Left lung (tissue), 10 donors: ENCODE measurements around the gene CALML5. TPM values are rescaled to one million over a fixed set of nuclear protein-coding genes. Genes with fewer than 3 reads are reported as not detected.

Experiments used
- ATAC-seq: fragments of 200-7000 bp; cut with Tn5 transposase; one replicate; pipeline ENCODE4 v1.9.1; 2020; ENCODE audit warnings: moderate library complexity
- DNase-seq, 4 donors: peaks; one replicate each; pipeline ENCODE4 v3.0.0-alpha.2; 2013 to 2020
- H3K27ac ChIP-seq, 2 donors: fragments of 200-600 bp; sonication (generic) in 1 of 2; one replicate each; pipeline versions ENCODE4 v1.5.0 to v1.8.0; 2020 to 2021
- H3K27me3 ChIP-seq, 2 donors: fragments of 200-600 bp; sonication (generic) in 1 of 2; one replicate each; pipeline versions ENCODE4 v1.5.0 to v1.8.0; 2020 to 2021
- H3K36me3 ChIP-seq, 2 donors: fragments of 200-600 bp; sonication (generic) in 1 of 2; one replicate each; pipeline versions ENCODE4 v1.5.0 to v1.8.0; 2020 to 2021
- H3K4me1 ChIP-seq, 2 donors: fragments of 200-600 bp; one replicate each; pipeline ENCODE4 v1.8.0; 2021
- H3K4me3 ChIP-seq, 2 donors: fragments of 200-600 bp; sonication (generic) in 1 of 2; one replicate each; pipeline versions ENCODE4 v1.5.0 to v1.8.0; 2020 to 2021; ENCODE audit warnings: mild to moderate bottlenecking in 1 of 2
- H3K9me3 ChIP-seq, 2 donors: fragments of 200-600 bp; sonication (generic) in 1 of 2; one replicate each; pipeline versions ENCODE4 v1.5.0 to v1.8.0; 2020 to 2021
- intact Hi-C, 2 donors: fragments of 100-400 bp; cut with DNase I; formaldehyde crosslinking; loops; one replicate each; pipeline versions ENCODE4 v1.11.2 to v1.14.2; 2022
- polyA plus RNA-seq, 6 donors: library from polyadenylated mRNA; unstranded; fragments of 120-200 nt; gene quantifications; one replicate each; pipeline ENCODE4 v1.2.1, GENCODE V29; 2013; ENCODE audit not compliant: insufficient read length in 6 of 6
- total RNA-seq, 2 donors: library from RNA; stranded (reverse); fragmentation: NEBNext Ultra II Directional; extraction: Animal tissue kit (Norgen Biotek cat#: 25700); gene quantifications; one replicate each; pipeline ENCODE4 v1.2.1, GENCODE V29; 2021
- TF ChIP-seq, protein P1 (sequence below), 2 donors: fragments of 200-600 bp; sonication (generic) in 1 of 2; IDR thresholded peaks; one replicate each; pipeline versions ENCODE4 v1.5.0 to v1.8.0; 2021; ENCODE audit warnings: antibody characterized with exemption in 2 of 2
- donor health status: DM: no; HTN: yes; CAD: no.
- donor health status: DM: no; HTN: no; CAD: no.

Gene CALML5
- total and polyA plus RNA-seq, 8 donors: not detected

DNA sequence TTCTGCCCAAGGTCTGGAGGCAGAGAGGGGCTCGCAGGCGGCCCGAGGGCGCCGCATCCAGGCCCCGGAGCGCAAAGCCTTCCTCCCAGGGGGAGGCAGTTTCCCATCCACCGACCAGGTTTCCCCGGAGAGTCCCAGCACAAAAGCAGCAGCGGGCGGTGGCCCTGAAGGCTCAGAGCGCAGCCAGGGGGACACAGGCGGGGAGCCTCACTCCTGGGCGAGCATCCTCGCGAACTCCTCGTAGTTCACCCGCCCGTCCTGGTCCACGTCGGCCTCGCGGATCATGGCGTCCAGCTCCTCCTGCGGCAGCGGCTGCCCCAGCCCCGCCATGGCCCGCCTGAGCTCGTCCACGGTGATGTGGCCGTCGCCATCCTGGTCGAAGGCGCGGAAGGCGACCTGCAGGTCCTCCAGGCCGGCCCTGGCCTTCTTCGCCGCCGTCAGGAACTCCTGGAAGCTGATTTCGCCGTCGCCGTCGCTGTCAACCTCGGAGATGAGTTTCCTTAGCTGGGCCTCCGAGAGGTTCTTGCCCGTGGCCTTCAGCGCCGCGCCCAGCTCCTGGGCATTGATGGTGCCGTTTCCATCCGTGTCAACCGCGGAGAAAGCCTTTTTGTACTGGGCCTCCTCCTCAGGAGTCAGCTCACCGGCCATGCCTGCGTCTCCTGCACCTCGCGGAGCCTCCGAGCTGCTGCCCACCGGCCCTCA is 428 bp downstream of the CALML5 start:
- no peak for ATAC-seq
- no peaks in the 10 kb centered on the region for H3K36me3 ChIP-seq
- no peak overlapping the region for H3K27ac ChIP-seq

DNA sequence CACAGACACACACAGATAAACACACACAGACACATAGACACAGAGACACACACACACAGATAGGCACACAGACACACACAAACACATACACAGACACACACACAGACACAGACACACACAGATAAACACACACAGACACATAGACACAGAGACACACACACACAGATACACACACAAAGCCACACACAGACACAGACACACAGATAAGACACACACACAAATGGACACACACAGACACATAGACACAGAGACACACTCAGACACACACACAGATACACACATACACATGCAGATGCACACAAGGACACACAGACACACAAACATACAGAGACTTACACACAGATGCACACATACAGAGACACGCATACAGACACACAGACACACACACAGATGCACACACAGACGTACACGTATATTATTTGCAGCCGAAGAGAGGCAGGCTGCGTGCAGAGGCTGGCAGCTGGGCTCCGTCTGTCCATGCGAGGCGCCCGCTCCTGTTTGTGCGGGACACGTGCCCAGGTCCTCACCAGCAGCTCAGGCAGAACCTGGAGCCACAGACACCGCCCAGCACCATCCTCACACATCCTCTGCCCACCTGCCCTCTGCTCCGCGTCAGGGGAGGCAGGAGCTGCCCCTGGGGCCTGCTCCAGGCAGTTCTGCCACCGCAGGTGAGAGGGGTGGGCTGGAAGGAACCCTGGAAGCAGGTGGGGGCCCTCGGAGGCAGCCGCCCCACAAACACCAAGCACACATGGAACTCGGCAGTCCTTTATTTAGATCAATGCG is 1.2 kb downstream of the CALML5 start:
- no peak for ATAC-seq
- no peaks in the 10 kb centered on the region for H3K36me3 ChIP-seq

More for the DNA sequence above, 428 bp downstream of the CALML5 start:
- DNase-seq: no peak
- peaks cover 0 to 7% of the 10 kb centered on the region in 2 donors for H3K27me3 ChIP-seq
- no peaks in the 10 kb centered on the region for H3K9me3 ChIP-seq
- intact Hi-C loops: no loop called here
- peaks cover 0 to 7% of the 10 kb centered on the region in 2 donors for H3K4me1 ChIP-seq
- no peak overlapping the region for H3K4me3 ChIP-seq
- TF ChIP-seq, protein P1, sequence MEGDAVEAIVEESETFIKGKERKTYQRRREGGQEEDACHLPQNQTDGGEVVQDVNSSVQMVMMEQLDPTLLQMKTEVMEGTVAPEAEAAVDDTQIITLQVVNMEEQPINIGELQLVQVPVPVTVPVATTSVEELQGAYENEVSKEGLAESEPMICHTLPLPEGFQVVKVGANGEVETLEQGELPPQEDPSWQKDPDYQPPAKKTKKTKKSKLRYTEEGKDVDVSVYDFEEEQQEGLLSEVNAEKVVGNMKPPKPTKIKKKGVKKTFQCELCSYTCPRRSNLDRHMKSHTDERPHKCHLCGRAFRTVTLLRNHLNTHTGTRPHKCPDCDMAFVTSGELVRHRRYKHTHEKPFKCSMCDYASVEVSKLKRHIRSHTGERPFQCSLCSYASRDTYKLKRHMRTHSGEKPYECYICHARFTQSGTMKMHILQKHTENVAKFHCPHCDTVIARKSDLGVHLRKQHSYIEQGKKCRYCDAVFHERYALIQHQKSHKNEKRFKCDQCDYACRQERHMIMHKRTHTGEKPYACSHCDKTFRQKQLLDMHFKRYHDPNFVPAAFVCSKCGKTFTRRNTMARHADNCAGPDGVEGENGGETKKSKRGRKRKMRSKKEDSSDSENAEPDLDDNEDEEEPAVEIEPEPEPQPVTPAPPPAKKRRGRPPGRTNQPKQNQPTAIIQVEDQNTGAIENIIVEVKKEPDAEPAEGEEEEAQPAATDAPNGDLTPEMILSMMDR (IDR thresholded peaks at IDR 0.05): no peak

DNA sequence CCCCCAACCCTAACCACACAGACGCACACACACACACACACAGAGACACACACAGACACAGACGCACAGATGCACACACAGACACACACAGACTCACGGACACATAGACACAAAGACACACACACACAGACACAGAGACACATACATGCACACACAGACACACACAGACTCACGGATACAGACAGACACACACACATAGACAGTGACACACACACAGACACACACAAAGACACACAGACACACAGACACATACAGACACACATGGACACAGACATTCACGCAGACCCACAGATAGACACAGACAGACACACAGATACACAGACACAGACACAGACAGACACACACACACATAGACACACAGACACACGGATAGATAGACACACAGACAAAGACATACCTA is 2.1 kb downstream of the CALML5 start:
- H3K4me1 ChIP-seq: no peaks in the 10 kb centered on the region
- H3K36me3 ChIP-seq: no peaks in the 10 kb centered on the region
- H3K27ac ChIP-seq: no peak overlapping the region
- H3K9me3 ChIP-seq: peaks cover 0 to 5% of the 10 kb centered on the region in 2 donors
- no peak overlapping the region for H3K4me3 ChIP-seq
- H3K27me3 ChIP-seq: peaks cover 0 to 1% of the 10 kb centered on the region in 2 donors
- DNase-seq: no peak
- TF ChIP-seq, protein P1 (IDR thresholded peaks at IDR 0.05): no peak
- intact Hi-C loops: no loop called here
- no peak for ATAC-seq

More for the DNA sequence above, 1.2 kb downstream of the CALML5 start:
- Histone ChIP-seq H3K27ac (no peak overlapping the region), H3K4me3 (no peak overlapping the region), H3K9me3 (no peaks in the 10 kb centered on the region), H3K4me1 (peaks cover 0 to 6% of the 10 kb centered on the region in 2 donors), H3K27me3 (peaks cover 0 to 7% of the 10 kb centered on the region in 2 donors)
- intact Hi-C loops: no loop called here
- no peak for DNase-seq
- TF ChIP-seq, protein P1 (IDR thresholded peaks at IDR 0.05): no peak

DNA sequence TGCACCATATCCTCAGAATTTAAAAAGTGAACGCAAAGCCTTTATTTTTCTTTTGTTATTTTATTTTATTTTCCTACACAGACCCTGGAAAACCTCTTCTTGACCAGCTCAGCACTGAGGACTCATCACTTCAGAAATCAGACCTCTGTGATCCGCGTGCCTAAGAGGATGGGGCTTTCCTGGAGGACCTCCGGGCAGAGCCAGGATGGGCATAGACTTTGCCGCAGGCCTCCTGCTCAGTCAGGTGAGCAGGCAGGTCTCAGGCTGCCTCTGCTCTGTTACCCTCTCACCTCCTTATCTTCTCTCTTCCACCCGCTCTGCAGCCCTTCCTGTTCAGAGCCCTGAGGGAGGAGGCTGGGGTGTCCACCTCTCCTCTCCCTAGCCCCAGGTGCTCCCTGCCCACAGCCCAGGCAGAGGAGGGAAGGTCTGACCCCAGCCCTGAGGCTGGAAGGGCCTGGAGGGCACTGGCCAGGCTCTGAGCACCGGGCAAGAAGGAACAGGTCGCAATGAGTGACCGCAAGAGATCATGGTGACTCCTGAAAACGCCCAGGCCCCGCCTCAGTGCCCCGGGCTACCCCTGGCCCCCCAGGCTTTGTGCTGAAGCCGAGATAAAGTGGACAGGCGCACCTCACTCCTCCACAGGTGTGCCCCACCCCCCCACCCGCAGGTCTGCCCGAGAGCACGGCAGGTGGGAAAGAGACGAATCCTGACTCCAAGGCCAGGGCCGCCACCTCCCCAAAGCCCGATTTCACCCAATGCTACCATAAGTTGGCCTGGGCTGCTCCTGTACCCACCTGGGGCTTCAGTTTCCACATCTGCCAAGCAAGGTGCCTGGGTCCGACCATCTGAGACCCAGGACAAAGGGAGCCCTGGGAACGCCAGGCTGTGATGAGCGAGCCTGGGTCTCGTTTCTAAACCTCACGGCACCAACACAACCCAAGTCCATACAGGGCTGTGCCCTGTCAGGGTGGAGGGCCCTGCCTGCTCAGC is 2.8 kb downstream of the CALML5 start:
- no peak overlapping the region for H3K4me3 ChIP-seq
- H3K27me3 ChIP-seq: no peaks in the 10 kb centered on the region
- no peak for ATAC-seq
- H3K9me3 ChIP-seq: peaks cover 0 to 10% of the 10 kb centered on the region in 2 donors
- no peaks in the 10 kb centered on the region for H3K36me3 ChIP-seq
- TF ChIP-seq, protein P1 (IDR thresholded peaks at IDR 0.05): no peak
- intact Hi-C loops: no loop called here
- no peak for DNase-seq
- H3K4me1 ChIP-seq: no peaks in the 10 kb centered on the region
- H3K27ac ChIP-seq: no peak overlapping the region
